ENCODE data around the gene BID.

BID gene

DNA sequence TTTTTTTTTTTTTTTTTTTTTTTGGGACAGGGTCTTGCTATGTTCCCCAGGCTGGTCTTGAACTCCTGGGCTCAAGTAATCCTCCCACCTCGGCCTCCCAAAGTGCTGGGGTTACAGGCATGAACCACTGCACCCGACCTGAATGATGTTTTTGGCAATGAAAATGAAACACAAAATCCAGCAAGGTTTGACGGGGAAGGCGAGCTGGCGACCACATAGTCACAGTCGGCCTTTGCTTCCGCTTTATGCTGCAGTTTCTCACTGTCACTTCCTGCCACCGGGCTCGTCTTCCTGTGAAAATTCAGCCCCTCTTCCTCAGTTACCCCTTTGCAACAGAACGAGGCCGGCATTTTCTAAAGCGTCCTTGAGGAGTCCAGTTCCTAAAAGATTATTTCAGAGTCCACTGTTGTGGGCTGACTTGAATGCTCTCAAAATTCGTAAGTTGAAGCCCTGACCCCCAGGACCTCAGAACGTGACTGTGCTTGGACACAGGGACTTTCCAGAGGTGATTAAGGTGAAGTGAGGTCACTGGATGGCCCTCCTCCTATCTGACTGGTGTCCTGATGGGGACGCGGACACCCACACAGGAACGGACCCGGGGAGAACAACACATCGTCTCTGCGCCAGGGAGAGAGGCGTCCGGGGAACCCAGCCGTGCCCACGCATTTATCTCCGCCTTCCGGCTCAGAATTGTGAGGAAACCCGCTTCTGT, 2.9 kb upstream of the BID start:
- TF ChIP-seq CTCF (IDR thresholded peaks at IDR 0.05; ENCODE audit: low read depth, low read length), result no peak
- DNase-seq (ENCODE audit: low read depth, low spot score), result no peak
- no peak overlapping the region for H3K4me3 ChIP-seq (ENCODE audit: low read depth, low read length)
- in situ Hi-C loops (cut with HindIII; ENCODE audit: low sequenced_read_pairs), result no loop called here

- DNase-seq (ENCODE audit: low read depth, low spot score), result no peak
- no peak for TF ChIP-seq CTCF (IDR thresholded peaks at IDR 0.05; ENCODE audit: low read depth, low read length)
- in situ Hi-C loops (cut with HindIII; ENCODE audit: low sequenced_read_pairs), result no loop called here
- H3K4me3 ChIP-seq (ENCODE audit: low read depth, low read length), result no peak overlapping the region
Observed at GRCh38 chr22:17775781-17776465, 1.7 kb upstream of the BID start.

- no peak for DNase-seq (ENCODE audit: low read depth, low spot score)
- no peak for TF ChIP-seq CTCF (IDR thresholded peaks at IDR 0.05; ENCODE audit: low read depth, low read length)
- no peak overlapping the region for H3K4me3 ChIP-seq (ENCODE audit: low read depth, low read length)
- in situ Hi-C loops (cut with HindIII; ENCODE audit: low sequenced_read_pairs), result no loop called here
Observed at GRCh38 chr22:17774926-17775685, 837 bp upstream of the BID start.

- TF ChIP-seq CTCF (IDR thresholded peaks at IDR 0.05; ENCODE audit: low read depth, low read length), result no peak
- in situ Hi-C loops (cut with HindIII; ENCODE audit: low sequenced_read_pairs), result no loop called here
- DNase-seq (ENCODE audit: low read depth, low spot score), result peak; percentile 30
- H3K4me3 ChIP-seq (ENCODE audit: low read depth, low read length), result peak overlapping the region; percentile 61
Observed at GRCh38 chr22:17773606-17774205, 563 bp downstream of the BID start.

- peak; percentile 25 for DNase-seq (ENCODE audit: low read depth, low spot score)
- in situ Hi-C loops (cut with HindIII; ENCODE audit: low sequenced_read_pairs), result no loop called here
- peak overlapping the region; percentile 61 for H3K4me3 ChIP-seq (ENCODE audit: low read depth, low read length)
- no peak for TF ChIP-seq CTCF (IDR thresholded peaks at IDR 0.05; ENCODE audit: low read depth, low read length)
Observed at GRCh38 chr22:17772958-17773605, 1.2 kb downstream of the BID start.
